ENCODE measurements around the gene RAC3.

DNA sequence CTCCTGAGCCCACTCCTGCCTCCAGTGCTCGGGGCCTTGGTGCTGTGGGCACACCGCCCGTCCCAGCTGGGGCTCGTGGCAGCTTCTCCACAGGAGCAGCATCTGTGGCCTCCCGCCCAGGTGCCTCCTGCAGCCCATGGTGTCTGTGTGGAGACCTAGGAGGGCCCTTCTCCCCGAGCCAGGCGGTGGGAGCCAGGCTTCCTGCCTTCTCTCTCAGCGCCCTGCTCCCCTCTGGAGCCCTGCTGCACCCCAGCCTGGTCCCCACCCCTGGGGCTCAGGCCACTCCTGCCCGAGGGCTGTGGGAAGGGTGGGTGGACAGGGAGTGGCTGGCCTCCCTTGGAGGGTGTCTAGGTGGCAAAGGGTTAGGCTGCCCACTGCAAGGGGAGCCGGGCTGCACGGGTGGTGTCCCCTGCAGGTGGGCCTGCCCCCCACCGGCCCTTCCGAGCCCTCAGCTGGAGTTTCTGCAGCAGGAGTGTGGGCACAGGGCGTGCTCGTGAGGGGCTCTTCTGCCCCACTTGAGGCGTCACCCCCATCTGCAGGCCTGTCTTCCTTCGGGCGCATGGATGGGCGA, 19.8 kb upstream of the RAC3 start:
- TF ChIP-seq, protein P1, sequence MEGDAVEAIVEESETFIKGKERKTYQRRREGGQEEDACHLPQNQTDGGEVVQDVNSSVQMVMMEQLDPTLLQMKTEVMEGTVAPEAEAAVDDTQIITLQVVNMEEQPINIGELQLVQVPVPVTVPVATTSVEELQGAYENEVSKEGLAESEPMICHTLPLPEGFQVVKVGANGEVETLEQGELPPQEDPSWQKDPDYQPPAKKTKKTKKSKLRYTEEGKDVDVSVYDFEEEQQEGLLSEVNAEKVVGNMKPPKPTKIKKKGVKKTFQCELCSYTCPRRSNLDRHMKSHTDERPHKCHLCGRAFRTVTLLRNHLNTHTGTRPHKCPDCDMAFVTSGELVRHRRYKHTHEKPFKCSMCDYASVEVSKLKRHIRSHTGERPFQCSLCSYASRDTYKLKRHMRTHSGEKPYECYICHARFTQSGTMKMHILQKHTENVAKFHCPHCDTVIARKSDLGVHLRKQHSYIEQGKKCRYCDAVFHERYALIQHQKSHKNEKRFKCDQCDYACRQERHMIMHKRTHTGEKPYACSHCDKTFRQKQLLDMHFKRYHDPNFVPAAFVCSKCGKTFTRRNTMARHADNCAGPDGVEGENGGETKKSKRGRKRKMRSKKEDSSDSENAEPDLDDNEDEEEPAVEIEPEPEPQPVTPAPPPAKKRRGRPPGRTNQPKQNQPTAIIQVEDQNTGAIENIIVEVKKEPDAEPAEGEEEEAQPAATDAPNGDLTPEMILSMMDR (IDR thresholded peaks at IDR 0.05; ENCODE audit: borderline replicate concordance, extremely low read depth, low read length, poor library complexity, severe bottlenecking) = no peak
- no peak for TF ChIP-seq EZH2 (IDR thresholded peaks at IDR 0.05; ENCODE audit: borderline replicate concordance, low read depth, low read length, severe bottlenecking)

Measured in DND-41 (cell line).